ENCODE results near the gene TENT4A.
"Not testable (repeated sequence)": the region's sequence is repeated elsewhere in the genome, so short reads cannot be mapped to it uniquely, and the experiment has no call there.

TENT4A gene

GRCh38 chr5:6768590-6769230, 55.5 kb downstream of the TENT4A start:
- no peak overlapping the region for H3K4me3 ChIP-seq (ENCODE audit: low read depth, low read length)
- TF ChIP-seq CTCF (IDR thresholded peaks at IDR 0.05; ENCODE audit: low read depth, low read length): no peak

GRCh38 chr5:6770826-6771607, 57.8 kb downstream of the TENT4A start:
- H3K4me3 ChIP-seq (ENCODE audit: low read depth, low read length): no peak overlapping the region
- no peak for TF ChIP-seq CTCF (IDR thresholded peaks at IDR 0.05; ENCODE audit: low read depth, low read length)

- TF ChIP-seq CTCF (IDR thresholded peaks at IDR 0.05; ENCODE audit: low read depth, low read length): no peak
- no peak overlapping the region for H3K4me3 ChIP-seq (ENCODE audit: low read depth, low read length)
Measured at GRCh38 chr5:6772886-6773285, 59.7 kb downstream of the TENT4A start.

GRCh38 chr5:6773342-6774035, 60.3 kb downstream of the TENT4A start:
- no peak overlapping the region for H3K4me3 ChIP-seq (ENCODE audit: low read depth, low read length)
- TF ChIP-seq CTCF (IDR thresholded peaks at IDR 0.05; ENCODE audit: low read depth, low read length): no peak

GRCh38 chr5:6774207-6774606, 61.0 kb downstream of the TENT4A start:
- H3K4me3 ChIP-seq (ENCODE audit: low read depth, low read length): not testable (repeated sequence)

GRCh38 chr5:6774721-6775204, 61.5 kb downstream of the TENT4A start:
- no peak overlapping the region for H3K4me3 ChIP-seq (ENCODE audit: low read depth, low read length)
- no peak for TF ChIP-seq CTCF (IDR thresholded peaks at IDR 0.05; ENCODE audit: low read depth, low read length)

- no peak for TF ChIP-seq CTCF (IDR thresholded peaks at IDR 0.05; ENCODE audit: low read depth, low read length)
- H3K4me3 ChIP-seq (ENCODE audit: low read depth, low read length): no peak overlapping the region
Measured at GRCh38 chr5:6775571-6775970, 62.3 kb downstream of the TENT4A start.

Data from WI38 (cell line).